Body of pancreas (tissue), 4 donors: ENCODE data around the gene RUNX2.

Source experiments
- POLR2A ChIP-seq, 3 donors: fragments of 450-650 bp; IDR thresholded peaks; one replicate each; pipeline ENCODE4 v1.6.1; 2016; ENCODE audit warnings: antibody characterized with exemption in 3 of 3, mild to moderate bottlenecking in 2 of 3
- TF ChIP-seq, protein P1 (sequence below), 7 experiments: fragments of 450-650 bp in 4 of 7; fragments of 200-600 bp in 3 of 7; sonication (generic) in 3 of 7; IDR thresholded peaks; one replicate each; pipeline ENCODE4 v1.5.1; 2016 to 2019; ENCODE audit warnings: antibody characterized with exemption in 7 of 7

DNA sequence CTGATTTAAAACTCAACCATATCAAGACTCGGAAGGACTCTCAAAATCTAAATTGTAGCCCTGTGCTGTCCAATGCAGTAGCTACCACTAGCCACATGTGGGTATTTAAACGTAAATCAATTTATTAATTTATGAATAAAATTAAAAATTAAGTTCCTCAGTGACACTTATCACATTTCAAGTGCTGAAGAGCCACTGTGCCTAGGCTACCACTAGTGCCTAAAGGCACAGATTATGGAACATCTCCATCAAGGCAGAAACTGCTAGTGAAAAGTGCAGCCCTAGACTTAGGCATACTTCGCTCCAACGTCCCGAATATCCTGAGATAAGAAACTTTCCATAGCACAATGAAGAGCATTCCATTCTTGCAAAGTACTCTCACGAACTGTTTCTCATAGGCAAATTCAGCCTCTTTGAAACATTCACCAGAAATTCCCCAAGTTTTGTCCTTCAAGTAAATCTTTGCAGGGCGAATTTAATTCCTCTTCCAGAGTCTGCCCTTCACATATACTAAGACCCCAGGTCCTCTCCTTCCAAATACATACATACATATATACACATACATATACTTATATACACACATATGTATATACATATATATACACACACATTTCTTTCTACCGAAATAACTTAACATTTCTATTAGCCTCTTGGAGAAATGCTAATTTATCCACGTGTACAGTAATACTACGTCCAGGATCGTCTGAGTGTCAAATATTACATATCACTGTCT lies 48.3 kb downstream of the RUNX2 start:
- TF ChIP-seq, protein P1, sequence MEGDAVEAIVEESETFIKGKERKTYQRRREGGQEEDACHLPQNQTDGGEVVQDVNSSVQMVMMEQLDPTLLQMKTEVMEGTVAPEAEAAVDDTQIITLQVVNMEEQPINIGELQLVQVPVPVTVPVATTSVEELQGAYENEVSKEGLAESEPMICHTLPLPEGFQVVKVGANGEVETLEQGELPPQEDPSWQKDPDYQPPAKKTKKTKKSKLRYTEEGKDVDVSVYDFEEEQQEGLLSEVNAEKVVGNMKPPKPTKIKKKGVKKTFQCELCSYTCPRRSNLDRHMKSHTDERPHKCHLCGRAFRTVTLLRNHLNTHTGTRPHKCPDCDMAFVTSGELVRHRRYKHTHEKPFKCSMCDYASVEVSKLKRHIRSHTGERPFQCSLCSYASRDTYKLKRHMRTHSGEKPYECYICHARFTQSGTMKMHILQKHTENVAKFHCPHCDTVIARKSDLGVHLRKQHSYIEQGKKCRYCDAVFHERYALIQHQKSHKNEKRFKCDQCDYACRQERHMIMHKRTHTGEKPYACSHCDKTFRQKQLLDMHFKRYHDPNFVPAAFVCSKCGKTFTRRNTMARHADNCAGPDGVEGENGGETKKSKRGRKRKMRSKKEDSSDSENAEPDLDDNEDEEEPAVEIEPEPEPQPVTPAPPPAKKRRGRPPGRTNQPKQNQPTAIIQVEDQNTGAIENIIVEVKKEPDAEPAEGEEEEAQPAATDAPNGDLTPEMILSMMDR (IDR thresholded peaks at IDR 0.05): no peak
- TF ChIP-seq POLR2A (IDR thresholded peaks at IDR 0.05): no peak
